ENCODE data around the gene NME3.

DNA sequence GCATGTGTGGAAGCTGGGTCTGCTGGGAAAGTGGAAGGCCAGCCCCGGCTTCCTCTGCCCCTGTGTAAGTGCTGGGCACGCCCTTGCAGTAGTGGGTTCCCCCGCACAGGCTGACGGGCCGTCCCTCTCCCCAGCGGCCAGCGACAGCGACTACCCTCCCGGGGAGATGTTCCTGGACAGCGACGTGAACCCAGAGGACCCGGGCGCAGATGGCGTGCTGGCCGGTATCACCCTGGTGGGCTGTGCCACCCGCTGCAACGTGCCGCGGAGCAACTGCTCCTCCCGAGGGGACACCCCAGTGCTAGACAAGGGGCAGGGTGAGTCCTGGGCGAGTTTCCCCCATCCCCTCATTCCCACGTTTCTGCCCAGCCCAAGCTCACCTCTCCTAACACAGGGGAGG lies 5.5 kb downstream of the NME3 start:
- TF ChIP-seq YY1 (IDR thresholded peaks at IDR 0.05; ENCODE audit: insufficient read depth, insufficient read length) (no peak), SUZ12 (IDR thresholded peaks at IDR 0.05; ENCODE audit: extremely low read depth, insufficient read depth, insufficient read length) (no peak), ZNF274 (IDR thresholded peaks at IDR 0.05; ENCODE audit: low read depth, low read length) (no peak)

Data from NT2/D1 (cell line).